HG03095 (cell line): ENCODE results near the gene L3MBTL3.

Experiments
- ATAC-seq: cut with Tn5 transposase; IDR thresholded peaks from one replicate; pipeline ENCODE4 v1.9.1; 2021; ENCODE audit warnings: moderate library complexity; ENCODE audit not compliant: unreplicated experiment

L3MBTL3 gene

DNA sequence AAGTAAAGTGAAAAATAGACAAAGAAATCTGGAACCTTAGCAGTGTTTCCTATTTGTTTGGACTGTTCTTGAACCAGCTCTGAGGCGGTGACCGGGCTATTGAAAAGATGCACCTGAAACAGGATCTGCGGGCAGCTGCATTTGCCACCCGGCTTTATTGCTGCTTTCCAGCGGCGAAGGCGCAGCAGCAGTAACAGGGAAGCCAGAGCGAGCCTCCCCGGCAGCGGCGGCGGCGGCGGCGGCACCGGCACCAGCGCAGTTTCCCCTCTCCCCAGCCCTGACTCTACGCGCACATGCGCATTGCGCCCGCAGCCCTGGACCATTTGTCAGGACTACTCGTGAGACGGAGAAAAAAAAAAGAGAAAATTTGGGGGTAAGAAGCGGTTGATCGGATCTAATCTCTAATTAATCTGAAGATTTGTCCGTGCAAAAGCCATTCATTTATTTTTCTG lies at the start of gene L3MBTL3:
Gene L3MBTL3, plus strand, starts transcription at position 290 of the 452 bp plus-strand sequence. CDS start 24,119 bp downstream, outside the sequence.
- peak; percentile 65 for ATAC-seq

DNA sequence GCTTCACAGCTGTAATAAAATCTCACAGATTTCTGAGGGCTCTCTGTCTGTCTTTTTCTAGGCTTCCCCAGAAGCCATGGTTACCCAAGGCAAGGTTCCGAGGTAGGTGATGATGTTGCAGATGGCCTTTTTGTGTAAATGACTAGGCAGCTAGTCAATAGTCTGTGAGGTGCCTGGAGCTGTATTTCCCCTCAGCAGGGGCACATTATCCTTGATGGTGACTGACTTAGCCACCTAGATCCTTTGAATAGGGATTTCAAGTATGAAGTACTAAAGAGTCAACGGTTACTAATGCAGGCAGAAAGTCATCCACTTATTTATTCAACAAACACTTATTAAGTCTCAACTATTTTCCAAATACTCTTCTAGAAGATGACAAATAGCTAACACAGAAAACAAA lies 49.3 kb upstream of the L3MBTL3 start:
- no peak for ATAC-seq

DNA sequence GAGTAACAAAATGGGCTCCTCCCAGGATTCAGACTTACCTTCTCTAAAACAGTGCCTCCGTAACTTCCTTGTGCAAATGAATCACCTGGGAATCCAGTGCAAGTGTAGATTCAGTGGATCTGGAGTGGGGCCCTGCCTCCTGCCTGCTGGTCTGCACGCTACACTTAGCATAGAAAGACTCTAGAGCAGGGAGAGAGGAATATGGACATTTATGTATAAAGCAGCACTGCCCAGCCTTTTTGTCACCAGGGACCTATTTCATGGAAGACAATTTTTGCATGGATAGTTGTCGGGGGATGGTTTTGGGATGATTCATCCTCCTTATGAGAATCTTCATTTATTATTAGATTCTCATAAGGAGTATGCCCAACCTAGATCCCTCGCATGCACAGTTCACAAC lies 42.3 kb upstream of the L3MBTL3 start:
- no peak for ATAC-seq

DNA sequence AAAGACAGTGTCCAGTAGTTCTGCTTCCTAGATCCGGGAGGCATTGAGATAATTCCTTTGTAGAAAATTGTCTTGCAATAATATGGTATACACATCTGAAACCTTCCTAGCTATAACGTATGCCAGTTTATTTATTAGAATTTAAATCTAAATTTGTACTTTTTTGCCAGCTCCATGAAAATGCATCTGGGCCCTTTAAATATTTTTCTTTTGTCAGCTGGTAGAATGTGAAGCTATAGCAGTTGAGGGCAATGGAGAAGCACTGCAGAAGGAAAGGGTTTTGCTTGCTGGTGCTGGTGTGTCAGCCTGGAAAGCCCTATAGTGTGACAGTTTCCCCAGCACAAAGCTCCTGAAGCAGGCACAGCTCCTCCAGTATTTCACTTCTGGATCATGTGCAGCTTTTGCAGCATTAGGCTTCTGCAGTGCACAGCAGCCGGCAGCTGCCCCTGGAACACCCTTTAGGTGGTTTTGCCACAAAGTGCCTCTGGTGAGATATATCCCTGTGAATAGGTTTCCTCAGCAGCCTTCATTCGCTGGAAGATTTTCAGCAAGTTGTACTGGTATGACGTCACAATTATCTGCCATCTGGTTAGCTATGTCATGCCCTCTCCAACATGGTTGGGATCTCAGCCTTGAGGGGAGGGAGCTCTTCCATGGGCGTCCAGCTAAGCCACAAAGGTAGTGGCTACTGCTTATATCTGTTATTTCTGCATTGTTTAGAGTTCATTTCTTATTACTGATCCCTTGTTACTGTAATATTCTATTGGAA lies 40.0 kb upstream of the L3MBTL3 start:
- ATAC-seq = no peak

DNA sequence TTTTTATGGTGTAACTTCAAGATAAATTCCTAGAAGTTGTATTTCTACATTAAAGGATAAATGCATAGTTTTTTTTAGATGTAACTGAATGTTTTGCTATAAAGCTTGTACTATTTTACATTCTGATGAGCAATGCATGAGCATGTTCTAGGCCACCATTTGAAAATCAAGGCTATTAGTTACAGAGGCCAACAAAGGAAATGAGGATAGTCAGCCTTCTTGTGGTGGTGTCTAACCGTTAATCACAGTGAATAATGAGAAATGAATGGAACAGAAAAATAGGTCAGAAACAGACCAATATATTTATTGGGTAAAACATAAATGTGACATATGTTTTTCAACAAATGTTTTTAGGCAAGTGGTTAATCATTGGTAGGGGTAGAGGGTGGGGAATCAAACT lies 37.6 kb upstream of the L3MBTL3 start:
- no peak for ATAC-seq

DNA sequence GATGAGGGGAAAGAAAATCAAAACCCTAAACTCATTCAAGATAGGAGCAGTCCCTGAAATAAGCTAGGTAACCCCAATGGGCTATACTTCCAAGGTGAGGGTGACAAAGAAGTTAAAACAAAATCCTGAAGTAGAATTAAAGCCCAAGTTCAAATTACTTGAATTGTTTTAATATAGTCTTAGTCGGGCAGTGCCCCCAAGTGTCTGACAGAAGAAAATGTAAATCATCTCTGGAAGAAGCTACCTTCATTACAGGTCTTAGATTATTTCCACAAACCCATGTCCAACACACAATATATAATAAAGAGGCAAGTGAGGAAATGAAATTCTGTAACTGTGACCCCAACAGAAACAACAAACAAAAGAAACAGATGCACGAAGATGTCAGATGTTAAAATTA lies 36.8 kb upstream of the L3MBTL3 start:
- no peak for ATAC-seq

DNA sequence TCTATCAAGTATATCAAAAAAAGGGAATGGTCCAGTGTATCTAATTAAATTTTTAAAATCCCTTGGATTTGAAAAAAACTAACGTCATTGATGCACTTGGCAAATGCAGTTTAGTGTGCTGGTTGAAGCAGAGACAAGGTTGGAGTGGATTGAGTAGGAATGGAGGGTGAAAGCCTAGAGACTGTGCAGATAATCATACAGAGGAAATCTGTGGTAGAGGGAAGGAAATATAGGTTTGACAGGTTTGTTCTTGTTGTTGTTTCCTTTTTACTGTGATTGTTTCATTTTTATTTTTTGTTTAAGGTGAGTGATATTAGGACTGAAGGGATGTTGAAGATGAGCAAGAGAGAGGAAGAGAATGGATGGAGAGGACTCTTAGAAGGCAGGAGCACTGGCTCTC lies 29.0 kb upstream of the L3MBTL3 start:
- no peak for ATAC-seq

DNA sequence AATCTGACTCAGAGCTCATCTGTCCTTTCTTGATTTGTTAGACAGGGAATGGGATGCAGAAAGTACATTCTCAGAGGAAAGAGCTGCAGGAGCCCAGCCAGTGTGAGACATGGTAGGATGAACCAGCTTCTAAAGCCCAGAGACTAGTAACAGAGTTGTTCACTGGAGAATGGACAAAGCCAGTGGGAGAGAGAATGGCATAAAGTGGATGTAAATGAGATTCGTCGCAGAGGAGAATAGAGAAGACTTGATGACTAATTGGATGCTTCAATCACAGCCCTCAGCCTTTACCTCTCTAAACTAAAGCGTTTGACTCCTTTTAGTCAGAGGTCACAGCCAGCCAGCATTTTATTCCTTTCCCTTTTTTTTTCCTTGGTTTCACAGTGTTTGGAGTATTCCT lies 25.5 kb upstream of the L3MBTL3 start:
- ATAC-seq = no peak

DNA sequence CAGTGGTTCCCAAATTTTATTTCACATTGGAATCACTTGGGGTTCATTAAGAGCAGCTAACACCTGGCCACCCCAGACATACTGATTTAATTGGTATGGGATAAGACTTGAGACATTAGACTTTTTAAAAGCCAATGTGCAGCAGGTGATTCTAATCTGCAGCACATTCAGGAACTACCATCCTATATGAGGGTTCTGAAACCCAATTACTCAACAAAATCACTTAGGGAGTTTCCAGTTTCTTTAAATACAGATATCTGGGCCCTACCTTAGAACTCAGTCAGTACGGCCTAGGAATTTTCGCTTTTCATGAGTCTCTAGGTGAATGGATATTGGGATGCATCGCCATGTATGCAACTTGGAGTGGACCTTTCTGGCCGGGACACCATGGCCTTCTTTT lies 24.0 kb upstream of the L3MBTL3 start:
- ATAC-seq = no peak

DNA sequence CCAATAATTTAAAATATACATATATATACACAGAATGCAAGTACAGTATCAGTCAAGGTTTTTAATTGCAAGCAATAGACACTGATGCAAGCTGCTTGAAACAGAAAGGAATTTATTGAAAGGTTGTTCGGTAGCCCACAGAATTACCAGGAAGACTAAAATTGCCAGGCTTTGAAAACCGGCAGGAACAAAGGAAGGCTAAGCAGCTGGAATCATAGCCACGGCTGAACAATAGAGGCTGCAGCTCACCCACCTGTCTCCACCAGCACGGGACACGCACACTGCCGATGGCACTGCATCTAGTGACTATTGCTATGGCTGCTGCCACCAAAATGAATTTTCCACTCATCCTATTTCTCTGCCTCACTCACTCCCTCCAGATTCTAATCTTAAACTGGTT lies 22.0 kb upstream of the L3MBTL3 start:
- no peak for ATAC-seq

DNA sequence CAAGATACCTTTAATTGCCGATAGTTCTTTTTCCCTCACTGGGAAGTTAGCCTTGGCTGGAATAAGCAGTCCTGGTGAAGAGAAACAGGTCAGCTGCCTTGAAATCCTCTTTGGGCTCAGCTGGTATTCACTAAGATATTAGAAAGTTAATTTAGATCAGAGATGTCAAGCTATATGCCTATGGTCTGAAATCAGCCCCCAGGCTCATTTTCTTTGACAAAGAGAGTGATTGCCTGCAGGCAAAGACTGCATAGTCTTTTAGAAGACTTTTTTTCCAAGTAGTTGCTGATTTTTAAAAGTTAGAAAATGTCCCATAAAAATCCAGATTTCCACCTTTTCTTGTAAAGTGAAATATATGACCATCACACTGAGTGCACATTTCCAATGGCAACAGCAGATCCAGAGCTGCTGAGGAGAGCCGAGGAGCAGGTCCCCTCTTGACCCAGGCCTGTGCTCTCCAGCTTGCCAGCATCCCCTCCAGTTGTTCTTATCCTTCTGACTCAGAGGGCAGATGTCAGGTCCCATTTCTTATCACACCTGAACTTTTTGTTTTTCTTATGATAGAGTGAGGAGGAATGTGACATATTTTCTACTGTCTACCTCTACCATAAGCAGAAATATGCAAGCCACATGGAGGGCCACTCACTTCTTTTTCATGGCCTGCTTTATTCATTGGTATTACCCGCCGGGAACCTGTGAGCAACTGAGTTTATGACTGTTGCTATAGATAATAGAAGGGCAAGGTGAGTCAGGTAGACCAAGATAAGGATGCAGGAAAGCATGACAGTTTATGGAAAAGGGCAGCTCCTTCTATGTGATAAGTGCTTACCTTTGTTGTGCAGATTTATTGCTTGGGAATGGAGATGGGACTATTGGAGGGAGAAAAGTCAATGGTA lies 17.6 kb upstream of the L3MBTL3 start:
- ATAC-seq = no peak

DNA sequence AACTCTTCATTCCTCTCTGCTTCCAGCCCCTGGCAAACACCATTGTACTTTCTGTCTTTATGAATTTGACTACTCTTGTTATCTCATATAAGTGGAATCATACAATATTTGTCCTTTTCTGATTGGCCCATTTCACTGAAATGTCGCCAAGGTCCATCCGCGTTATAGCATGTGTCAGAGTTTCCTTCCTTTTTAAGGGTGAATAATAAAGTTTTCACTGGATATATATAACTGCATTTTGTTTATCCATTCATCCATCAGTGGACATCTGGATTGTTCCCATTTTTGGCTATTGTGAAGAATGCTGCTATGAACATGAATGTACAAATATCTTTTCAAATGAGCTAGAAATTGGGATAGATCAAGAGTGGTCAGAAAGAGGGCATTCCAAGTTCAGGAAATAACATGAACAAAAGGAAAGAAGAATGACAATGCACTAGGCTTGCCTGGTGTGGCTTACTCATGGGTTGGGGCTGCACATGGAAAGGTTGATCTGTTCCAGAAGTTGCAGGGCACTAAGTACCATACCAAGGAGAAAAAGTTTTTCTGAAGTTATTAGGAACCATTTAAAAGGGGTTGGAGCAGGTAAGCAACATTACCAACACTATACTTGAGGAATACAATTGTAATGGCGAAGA lies 10.0 kb upstream of the L3MBTL3 start:
- no peak for ATAC-seq

DNA sequence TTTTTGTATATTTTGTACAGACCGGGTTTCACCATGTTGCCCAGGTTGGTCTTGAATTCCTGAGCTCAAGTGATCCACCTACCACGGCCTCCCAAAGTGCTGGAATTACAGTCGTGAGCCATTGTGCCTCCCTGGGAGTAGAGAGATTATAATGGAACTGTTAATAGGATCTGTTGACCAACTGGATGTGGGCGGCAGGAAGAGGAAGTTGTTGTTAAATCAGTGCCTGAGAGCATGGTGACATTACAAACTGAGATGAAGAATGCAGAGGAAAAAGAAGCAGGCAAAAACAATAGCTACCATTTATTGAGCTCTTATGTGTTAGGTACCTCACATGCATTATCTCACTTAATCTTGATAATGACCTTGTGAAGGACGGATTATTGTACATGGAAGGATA lies 9.2 kb upstream of the L3MBTL3 start:
- ATAC-seq = no peak

DNA sequence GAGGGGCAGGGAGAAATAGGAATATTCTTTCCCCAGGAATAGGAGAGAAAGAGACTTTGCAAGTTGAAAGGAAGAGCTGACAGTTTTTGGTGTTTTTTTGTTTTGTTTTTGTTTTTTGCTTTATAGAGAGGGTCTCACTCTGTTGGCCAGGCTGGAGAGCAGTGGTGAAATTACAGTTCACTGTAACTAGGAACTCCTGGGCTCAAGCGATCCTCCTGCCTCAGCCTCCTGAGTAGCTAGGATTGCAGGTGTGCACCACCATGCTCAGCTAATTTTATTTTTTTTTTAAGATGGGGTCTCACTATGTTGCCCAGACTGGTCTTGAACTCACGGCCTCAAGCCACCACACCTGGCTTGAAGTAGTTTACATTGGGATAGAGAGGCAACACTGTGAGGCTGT lies 8.0 kb upstream of the L3MBTL3 start:
- ATAC-seq = no peak

DNA sequence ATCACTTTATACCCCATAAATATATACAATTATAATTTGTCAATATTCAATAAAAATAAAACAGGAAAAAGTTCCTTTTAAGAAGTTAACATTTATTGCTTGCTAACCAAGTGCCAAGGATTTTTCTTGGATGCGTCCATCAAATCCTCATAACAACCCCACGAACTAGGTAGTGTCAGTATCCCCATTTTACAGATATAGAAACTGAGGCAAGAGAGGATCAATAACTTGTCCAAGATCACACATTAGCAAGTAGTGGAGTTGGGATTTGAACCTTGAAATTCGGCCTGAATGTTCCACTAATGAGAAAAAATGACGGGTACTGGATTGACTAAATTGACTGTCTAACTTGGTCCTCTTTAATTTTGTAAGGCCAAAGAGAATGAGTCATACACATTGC lies 5.7 kb upstream of the L3MBTL3 start:
- ATAC-seq = no peak

DNA sequence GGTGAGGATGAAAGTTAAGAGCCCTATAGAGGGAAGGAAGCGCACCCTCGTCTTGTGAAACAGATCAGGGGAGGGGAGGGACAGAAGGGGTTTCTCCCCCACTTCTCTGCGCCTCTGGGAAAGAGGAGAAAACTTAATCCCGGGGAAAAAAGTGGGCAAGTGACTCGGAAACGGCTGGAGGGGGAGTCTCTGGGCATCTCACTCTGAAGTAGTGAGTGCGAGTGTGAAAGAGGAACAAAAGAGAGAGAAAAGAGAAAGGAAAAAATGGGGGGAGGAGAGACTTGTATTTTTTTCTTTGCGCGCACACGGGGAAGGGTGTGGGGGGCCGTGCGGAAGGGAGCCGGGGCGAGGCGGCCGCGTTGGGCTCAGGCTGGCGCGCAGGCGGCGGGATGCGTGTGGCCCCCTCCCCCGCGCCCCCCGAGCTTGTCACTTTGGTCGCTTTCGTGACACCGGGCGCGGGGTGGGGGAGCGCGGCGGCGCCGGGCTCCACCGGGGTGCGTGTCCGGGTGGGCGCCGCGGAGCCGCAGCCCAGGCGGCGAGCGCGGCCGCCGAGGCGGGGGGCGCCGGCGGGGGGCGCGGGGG lies 454 bp downstream of the L3MBTL3 start:
- ATAC-seq = peak; percentile 25

DNA sequence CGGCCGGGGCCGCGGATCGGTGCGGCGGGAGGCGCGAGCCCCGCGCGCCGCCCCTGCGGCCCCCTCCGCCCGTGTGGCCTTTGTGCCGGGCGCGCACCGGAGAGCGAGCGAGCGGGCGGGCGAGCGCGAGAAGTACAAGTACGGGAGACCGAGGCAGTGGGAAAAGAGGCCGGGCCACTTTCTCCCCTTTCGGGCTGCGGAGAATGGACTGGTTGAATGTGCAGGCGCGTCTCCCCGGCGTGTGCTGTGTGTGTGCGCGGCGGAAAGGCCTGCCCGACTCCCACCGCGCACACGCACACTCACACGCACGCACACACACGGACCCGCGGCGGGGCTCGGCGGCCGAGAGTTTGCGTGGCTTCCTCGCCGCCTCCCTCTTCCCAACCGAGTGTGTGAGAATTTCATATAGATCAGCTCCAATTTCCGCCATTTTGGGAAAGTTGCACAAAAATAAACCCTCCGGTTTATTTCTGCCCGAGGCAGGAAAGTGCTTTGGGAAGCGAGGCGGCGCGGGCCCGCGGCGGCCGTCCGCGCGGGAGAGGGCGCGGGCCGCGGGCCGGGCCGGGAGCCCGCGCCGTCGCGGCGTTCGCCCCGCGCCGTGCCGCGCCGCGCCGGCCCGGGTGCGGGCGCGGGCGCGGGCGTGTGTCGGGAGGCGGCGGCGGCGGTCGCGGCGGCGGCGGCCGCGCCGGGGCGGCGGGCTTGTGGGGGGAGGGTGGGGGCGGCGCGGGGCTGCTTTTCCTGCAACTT lies 1.1 kb downstream of the L3MBTL3 start:
- peak; percentile 15 for ATAC-seq

DNA sequence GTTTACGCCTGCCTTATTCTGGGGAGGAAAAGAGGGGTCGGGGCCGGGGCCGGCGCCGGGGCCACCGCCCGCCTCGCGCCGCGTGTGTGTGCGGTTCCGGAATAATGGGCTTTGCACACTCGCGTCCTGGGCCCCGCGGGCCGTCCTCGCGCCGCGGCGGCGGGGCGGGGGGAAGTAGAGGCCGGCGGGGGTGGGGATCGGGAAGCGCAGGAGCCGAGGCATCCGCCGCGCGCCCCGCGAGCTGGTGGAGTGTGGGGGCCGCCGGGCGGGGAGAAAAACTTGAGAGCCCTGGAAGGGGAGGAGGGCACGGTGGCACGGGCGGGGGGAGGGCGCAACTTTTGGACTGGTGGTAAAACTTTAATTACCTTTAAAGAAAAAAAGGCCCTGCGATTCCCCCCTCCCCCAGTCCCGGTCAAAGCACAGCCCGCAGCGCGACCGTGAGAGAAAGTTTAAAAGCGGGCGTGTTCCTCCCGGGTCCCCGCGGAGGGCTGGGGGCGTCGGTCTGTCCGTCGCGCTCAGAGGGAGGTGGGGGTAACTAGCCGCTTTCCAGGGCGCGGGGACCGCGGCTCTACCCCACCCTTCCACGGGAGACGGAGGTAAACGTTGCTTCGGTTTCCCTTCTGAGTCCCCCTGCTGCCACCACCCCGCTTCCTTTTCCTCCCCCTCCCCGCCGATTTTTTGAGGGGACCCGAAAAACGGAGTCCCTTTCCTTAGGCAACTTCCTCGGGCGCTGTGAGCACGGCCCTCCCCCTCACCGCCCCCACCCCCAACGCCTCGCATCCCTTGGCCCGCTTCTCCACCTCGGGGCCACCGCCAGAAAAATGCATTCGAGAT lies 1.9 kb downstream of the L3MBTL3 start:
- ATAC-seq = no peak

DNA sequence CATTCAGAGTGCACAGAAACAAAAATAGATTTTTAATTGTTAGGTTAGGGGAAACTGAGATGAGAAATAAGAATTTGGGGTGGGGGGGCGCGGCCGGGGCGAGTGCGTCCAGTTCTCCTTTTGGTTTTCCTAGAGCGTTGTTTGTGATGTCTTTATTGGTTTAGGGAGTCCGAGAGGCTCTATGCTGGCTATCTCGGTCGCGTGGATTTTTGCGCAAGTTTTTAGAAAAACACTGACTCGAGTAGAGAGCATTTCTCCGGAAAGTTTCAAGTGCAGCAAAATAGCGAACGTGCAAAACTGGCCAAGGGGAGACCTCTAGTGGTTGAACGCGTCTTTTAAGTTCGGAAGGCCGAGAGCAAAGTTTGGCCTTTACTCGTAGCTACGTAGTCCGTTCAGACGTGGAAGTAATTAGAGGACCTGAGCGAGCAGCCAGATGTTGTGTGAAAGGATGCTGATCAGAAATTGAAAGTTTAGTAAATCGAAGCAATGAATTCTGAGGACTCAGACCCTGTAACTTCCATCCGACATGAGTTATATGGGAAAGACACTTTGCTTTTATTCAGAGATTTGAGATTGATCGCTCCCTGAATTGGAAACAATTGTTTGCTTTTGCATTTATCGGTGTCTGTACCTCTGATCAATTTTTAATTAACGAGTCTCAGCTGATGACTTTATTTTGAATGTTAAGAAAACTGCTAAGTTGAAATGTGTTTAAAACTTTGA lies 2.7 kb downstream of the L3MBTL3 start:
- peak; percentile 59 for ATAC-seq
